Activated naive CD4-positive, alpha-beta T cell treated with anti-CD3 and anti-CD28 coated beads, Interleukin-2, amount 50 U/mL, for 24 hours (primary cell): Measurements from ENCODE around the gene ANKRD45.

Source experiments
- H3K27ac Mint-ChIP-seq: one replicate; pipeline ENCODE4 v1.8.0; 2021; ENCODE audit warnings: mild to moderate bottlenecking, mixed read lengths
- H3K27me3 Mint-ChIP-seq: one replicate; pipeline ENCODE4 v1.8.0; 2021; ENCODE audit warnings: mixed read lengths
- H3K36me3 Mint-ChIP-seq: one replicate; pipeline ENCODE4 v1.8.0; 2021; ENCODE audit warnings: mixed read lengths
- H3K4me1 Mint-ChIP-seq: one replicate; pipeline ENCODE4 v1.8.0; 2021; ENCODE audit warnings: mixed read lengths
- H3K4me3 Mint-ChIP-seq: one replicate; pipeline ENCODE4 v1.8.0; 2021; ENCODE audit warnings: mild to moderate bottlenecking, mixed read lengths
- H3K9me3 Mint-ChIP-seq: one replicate; pipeline ENCODE4 v1.8.0; 2021; ENCODE audit warnings: mixed read lengths

The ANKRD45 gene

GRCh38 chr1:173561263-173561662, 108.4 kb downstream of the ANKRD45 start:
- H3K4me3 Mint-ChIP-seq, result no peak overlapping the region
- H3K9me3 Mint-ChIP-seq, result peaks cover 12% of the 10 kb centered on the region
- H3K36me3 Mint-ChIP-seq, result no peaks in the 10 kb centered on the region
- peaks cover 8% of the 10 kb centered on the region for H3K4me1 Mint-ChIP-seq
- no peaks in the 10 kb centered on the region for H3K27me3 Mint-ChIP-seq
- no peak overlapping the region for H3K27ac Mint-ChIP-seq

DNA sequence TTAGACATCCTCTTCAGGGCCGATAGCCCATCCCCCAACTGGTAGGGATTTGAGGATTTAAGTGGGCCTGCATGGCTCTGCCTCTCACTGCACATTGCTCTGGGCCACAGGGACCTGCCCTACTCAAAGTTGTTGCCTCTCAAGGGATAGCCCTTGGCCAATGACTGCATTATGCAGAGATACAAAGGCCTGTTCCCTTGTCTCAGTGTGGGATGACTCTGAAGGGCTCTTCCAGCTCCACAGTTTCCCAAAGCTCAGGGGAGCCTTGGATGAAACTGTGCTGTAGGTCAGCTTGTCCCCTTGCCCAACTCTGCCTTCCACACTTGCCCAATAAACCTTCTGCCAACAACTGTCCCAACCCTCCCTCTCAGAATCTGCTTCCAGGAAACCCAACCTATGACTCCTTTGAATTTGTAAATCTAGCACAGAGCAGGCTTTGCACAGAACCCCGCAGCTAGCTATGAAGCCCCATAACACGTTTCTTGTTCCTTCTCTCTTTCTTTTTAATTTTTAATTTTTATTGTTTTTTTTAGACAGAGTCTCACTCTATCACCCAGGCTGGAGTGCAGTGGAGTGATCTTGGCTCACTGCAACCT, 109.3 kb downstream of the ANKRD45 start:
- no peak overlapping the region for H3K4me3 Mint-ChIP-seq
- H3K27ac Mint-ChIP-seq, result no peak overlapping the region

More for the DNA sequence above, 109.3 kb downstream of the ANKRD45 start:
- peaks cover 8% of the 10 kb centered on the region for H3K9me3 Mint-ChIP-seq
- H3K27me3 Mint-ChIP-seq, result no peaks in the 10 kb centered on the region
- H3K36me3 Mint-ChIP-seq, result no peaks in the 10 kb centered on the region
- H3K4me1 Mint-ChIP-seq, result peaks cover 8% of the 10 kb centered on the region
